Ovary (tissue), 9 donors: Measurements from ENCODE around the gene RYR1. TPM values are rescaled to one million over a fixed set of nuclear protein-coding genes. Genes with fewer than 3 reads are reported as not detected.

Experiments used
- DNase-seq, 5 donors: peaks; one replicate each; pipeline ENCODE4 v3.0.0-alpha.2; 2019 to 2020
- H3K27ac ChIP-seq, 2 donors: fragments of 200-600 bp; one replicate each; pipeline versions ENCODE4 v1.5.1 to v1.8.0; 2019 to 2022
- H3K27me3 ChIP-seq: fragments of 200-600 bp; one replicate; pipeline ENCODE4 v1.8.0; 2022
- H3K36me3 ChIP-seq: fragments of 200-600 bp; sonication (generic); one replicate; pipeline ENCODE4 v1.5.1; 2019
- H3K4me1 ChIP-seq: one replicate; pipeline ENCODE4 v1.8.1; 2013; ENCODE audit warnings: mild to moderate bottlenecking, moderate library complexity; ENCODE audit not compliant: insufficient read depth
- H3K4me3 ChIP-seq: fragments of 200-600 bp; sonication (generic); one replicate; pipeline ENCODE4 v1.5.1; 2017
- H3K9me3 ChIP-seq, 2 donors: fragments of 200-600 bp in 1 of 2; sonication (generic) in 1 of 2; one replicate each; pipeline versions ENCODE4 v1.5.1 to v1.8.1; 2013 to 2019; ENCODE audit warnings: mild to moderate bottlenecking in 1 of 2, moderate library complexity in 1 of 2
- CTCF ChIP-seq, 3 donors: fragments of 450-650 bp in 2 of 3; fragments of 200-600 bp in 1 of 3; IDR thresholded peaks; one replicate each; pipeline versions ENCODE4 v1.5.1 to v1.8.0; 2016 to 2022; ENCODE audit warnings: antibody characterized with exemption in 3 of 3, mild to moderate bottlenecking in 1 of 3
- EP300 ChIP-seq: sonication (generic); formaldehyde crosslinking; IDR thresholded peaks from one replicate; pipeline ENCODE4 v1.6.1; 2017; ENCODE audit warnings: antibody characterized with exemption
- POLR2A ChIP-seq: fragments of 450-650 bp; IDR thresholded peaks from one replicate; pipeline ENCODE4 v1.6.1; 2017; ENCODE audit warnings: antibody characterized with exemption, mild to moderate bottlenecking, moderate library complexity
- WGBS, 3 donors: extraction: QIAGEN DNeasy Blood & Tissue Kit in 1 of 3; methylation state at CpG; one replicate each; pipeline versions ENCODE4 v1.1.5 to v1.1.7; 2013 to 2017; 5-methylcytosine and 5-hydroxymethylcytosine counted together
- intact Hi-C, 4 donors: fragments of 100-400 bp; cut with DNase I; formaldehyde crosslinking; loops; one replicate each; pipeline versions ENCODE4 v1.11.0 to v1.15.1; 2022 to 2023
- polyA plus RNA-seq, 2 donors: library from polyadenylated mRNA; stranded (reverse); fragments of 200-250 nt in 1 of 2; fragments of 350-450 nt in 1 of 2; fragmentation: Illumina TruSeq in 1 of 2; extraction: RNeasy Lipid Tissue Mini Kit (QIAGEN cat#74804) in 1 of 2; gene quantifications; one replicate each; pipeline ENCODE4 v1.2.3, GENCODE V29; 2013 to 2014
- total RNA-seq, 7 donors: library from RNA; depleted of rRNA in 2 of 7; stranded (reverse); fragments of >200 nt in 2 of 7; fragmentation: NEBNext Ultra II Directional in 3 of 7; extraction: Animal tissue kit (Norgen Biotek cat#: 25700) in 3 of 7; gene quantifications; one replicate each; pipeline versions ENCODE4 v1.1.0 to v1.2.4, GENCODE V29; 2016 to 2023
- donor health status: DM: no; HTN: no; CAD: no; lungs with moderate emphysema.
- donor health status: DM: no; HTN: no; CAD: no.
- donor health status: Bipolar disorder and iron deficiency.
- donor health status: DM: yes; HTN: yes; CAD: no.
- donor health status: DM: no; HTN: no; CAD: no.
- donor health status: DM: yes; HTN: yes; CAD: no.

Gene RYR1
- total and polyA plus RNA-seq, 9 donors: 0.57 to 2.6 (median 1.0) TPM

DNA sequence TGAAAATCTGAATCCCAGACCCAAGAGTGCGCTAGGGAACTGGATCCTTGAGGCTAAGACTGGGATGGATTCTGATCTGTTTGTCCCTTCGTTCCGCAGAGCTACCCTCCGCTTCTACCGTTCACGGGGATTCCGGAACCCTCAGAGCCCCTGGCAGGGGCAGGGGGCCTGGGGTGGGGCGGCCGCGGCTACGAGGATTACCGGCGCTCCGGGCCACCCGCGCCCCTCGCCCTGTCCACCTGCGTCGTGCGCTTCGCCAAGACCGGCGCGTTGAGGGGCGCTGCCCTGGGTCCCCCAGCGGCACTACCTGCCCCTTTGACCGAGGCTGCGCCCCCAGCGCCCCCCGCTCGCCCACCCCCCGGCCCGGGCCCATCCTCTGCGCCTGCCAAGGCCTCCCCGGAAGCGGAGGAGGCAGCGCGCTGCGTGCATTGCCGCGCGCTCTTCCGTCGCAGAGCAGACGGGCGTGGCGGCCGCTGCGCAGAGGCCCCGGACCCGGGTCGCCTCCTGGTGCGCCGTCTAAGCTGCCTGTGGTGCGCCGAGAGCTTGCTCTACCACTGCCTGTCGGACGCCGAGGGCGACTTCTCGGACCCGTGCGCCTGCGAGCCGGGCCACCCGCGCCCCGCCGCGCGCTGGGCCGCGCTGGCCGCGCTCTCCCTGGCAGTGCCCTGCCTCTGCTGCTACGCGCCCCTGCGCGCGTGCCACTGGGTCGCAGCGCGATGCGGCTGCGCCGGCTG, 37.9 kb upstream of the RYR1 start:
- intact Hi-C loops: no loop called here
- no peaks in the 10 kb centered on the region for H3K9me3 ChIP-seq
- H3K27me3 ChIP-seq: no peaks in the 10 kb centered on the region
- H3K4me3 ChIP-seq: no peak overlapping the region
- H3K27ac ChIP-seq: no peak overlapping the region
- 6 to 12% (median 11%) methylated on average over 22 to 86 of the region's 86 CpGs for WGBS, 3 donors
- TF ChIP-seq POLR2A (no peak), CTCF (IDR thresholded peaks at IDR 0.05) (no peak), EP300 (no peak)
- H3K4me1 ChIP-seq: no peaks in the 10 kb centered on the region
- no peaks in the 10 kb centered on the region for H3K36me3 ChIP-seq
- DNase-seq: no peak

- no peaks in the 10 kb centered on the region for H3K27me3 ChIP-seq
- no peak overlapping the region for H3K27ac ChIP-seq
- no peaks in the 10 kb centered on the region for H3K9me3 ChIP-seq
- DNase-seq: no peak
- TF ChIP-seq EP300 (no peak), POLR2A (no peak), CTCF (IDR thresholded peaks at IDR 0.05) (no peak)
- intact Hi-C loops: no loop called here
- no peaks in the 10 kb centered on the region for H3K4me1 ChIP-seq
- no peak overlapping the region for H3K4me3 ChIP-seq
- H3K36me3 ChIP-seq: no peaks in the 10 kb centered on the region
- WGBS, 3 donors: 44 to 48% (median 47%) methylated on average over 9 of the region's 9 CpGs
These were observed 34.4 kb upstream of the RYR1 start for GRCh38 chr19:38399081-38399480.

GRCh38 chr19:38399537-38399936, 34.0 kb upstream of the RYR1 start:
- WGBS, 3 donors: 27 to 46% (median 45%) methylated on average over 1 of the region's 1 CpG
- H3K9me3 ChIP-seq: no peaks in the 10 kb centered on the region
- no peak overlapping the region for H3K27ac ChIP-seq
- H3K4me1 ChIP-seq: no peaks in the 10 kb centered on the region
- no peaks in the 10 kb centered on the region for H3K36me3 ChIP-seq
- no peaks in the 10 kb centered on the region for H3K27me3 ChIP-seq
- DNase-seq: no peak
- TF ChIP-seq POLR2A (no peak), EP300 (no peak), CTCF (IDR thresholded peaks at IDR 0.05) (no peak)
- intact Hi-C loops: no loop called here
- no peak overlapping the region for H3K4me3 ChIP-seq

GRCh38 chr19:38400361-38400760, 33.1 kb upstream of the RYR1 start:
- no peak overlapping the region for H3K27ac ChIP-seq
- 48 to 62% (median 58%) methylated on average over 5 of the region's 5 CpGs for WGBS, 3 donors
- no peak overlapping the region for H3K4me3 ChIP-seq
- no peak for DNase-seq
- intact Hi-C loops: loop anchor here in 3 of 4 donors (2.0 to 10.0 kb wide), 6 partner anchors 14 to 532 kb away; partner anchors contain the start of genes CCER2 (in 1 of the 3), MRPS12 (in 1 of the 3) and SARS2 (in 1 of the 3)
- TF ChIP-seq EP300 (no peak), CTCF (IDR thresholded peaks at IDR 0.05) (no peak), POLR2A (no peak)
- no peaks in the 10 kb centered on the region for H3K4me1 ChIP-seq
- H3K36me3 ChIP-seq: no peaks in the 10 kb centered on the region
- no peaks in the 10 kb centered on the region for H3K27me3 ChIP-seq
- no peaks in the 10 kb centered on the region for H3K9me3 ChIP-seq
